ENCODE results near the gene GSE1.

The GSE1 gene

DNA sequence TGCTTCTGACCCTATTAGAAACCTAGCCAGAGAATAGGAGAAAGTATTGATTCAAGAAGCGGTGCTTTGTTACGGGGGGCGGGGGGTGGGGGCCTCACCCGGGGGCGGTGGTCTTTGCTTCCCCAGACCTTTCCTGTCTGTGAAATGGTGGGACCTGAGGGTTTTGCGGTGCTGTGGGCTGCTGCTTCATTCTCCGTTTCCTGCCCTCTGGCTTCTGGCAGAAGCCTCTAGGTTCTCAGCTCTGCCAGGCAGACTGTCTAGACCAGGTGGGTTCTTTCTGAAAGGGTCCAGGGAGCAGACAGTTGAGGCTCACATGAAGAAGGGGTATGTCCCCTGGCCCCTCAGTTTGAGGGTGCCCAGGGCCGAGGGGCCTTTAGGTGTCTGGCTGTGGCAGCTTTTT, 14.0 kb downstream of the GSE1 start:
- TF ChIP-seq, protein P1, sequence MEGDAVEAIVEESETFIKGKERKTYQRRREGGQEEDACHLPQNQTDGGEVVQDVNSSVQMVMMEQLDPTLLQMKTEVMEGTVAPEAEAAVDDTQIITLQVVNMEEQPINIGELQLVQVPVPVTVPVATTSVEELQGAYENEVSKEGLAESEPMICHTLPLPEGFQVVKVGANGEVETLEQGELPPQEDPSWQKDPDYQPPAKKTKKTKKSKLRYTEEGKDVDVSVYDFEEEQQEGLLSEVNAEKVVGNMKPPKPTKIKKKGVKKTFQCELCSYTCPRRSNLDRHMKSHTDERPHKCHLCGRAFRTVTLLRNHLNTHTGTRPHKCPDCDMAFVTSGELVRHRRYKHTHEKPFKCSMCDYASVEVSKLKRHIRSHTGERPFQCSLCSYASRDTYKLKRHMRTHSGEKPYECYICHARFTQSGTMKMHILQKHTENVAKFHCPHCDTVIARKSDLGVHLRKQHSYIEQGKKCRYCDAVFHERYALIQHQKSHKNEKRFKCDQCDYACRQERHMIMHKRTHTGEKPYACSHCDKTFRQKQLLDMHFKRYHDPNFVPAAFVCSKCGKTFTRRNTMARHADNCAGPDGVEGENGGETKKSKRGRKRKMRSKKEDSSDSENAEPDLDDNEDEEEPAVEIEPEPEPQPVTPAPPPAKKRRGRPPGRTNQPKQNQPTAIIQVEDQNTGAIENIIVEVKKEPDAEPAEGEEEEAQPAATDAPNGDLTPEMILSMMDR (conservative IDR thresholded peaks at IDR 0.05; ENCODE audit: low read depth, low read length), result no peak
- no peak overlapping the region for H3K4me3 ChIP-seq (ENCODE audit: low read length)
- DNase-seq (ENCODE audit: low read depth), result no peak

DNA sequence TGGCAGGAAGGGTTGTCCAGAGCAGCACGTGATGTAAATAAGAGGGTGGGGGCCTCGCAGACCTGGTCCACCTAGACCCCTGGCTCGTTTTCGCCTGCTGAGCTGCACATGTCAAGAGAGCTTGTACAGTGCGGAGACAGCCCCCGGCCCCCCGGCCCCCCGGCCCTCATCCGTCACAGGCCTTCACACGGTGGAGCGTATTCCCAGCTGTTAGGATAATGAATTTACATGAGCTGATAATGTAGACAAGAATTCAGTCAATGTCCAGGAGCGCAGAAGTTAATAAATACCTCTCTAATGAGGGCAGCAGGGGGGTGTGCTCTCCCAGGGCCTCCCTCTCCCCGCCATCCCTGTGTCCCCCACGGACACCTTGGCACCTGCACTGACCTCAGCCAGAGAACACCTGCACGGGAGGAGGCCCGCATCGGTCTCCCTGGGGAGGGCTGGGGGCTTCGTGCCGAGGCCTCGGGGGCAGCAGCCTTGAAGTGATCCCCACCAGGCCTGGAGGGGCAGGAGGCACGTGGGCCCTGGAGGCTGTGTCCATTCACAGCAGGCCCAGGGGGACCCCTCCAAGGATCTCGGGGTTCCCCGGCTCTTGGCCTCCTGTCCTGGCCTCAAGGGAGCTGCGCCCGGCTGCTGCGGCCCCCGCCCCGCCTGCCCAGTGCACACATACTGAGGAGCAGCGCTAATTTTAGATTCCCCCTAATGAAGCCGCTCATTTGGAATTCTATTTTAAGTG, 14.6 kb downstream of the GSE1 start:
- no peak for DNase-seq (ENCODE audit: low read depth)
- TF ChIP-seq, protein P1 (conservative IDR thresholded peaks at IDR 0.05; ENCODE audit: low read depth, low read length), result no peak
- no peak overlapping the region for H3K4me3 ChIP-seq (ENCODE audit: low read length)

DNA sequence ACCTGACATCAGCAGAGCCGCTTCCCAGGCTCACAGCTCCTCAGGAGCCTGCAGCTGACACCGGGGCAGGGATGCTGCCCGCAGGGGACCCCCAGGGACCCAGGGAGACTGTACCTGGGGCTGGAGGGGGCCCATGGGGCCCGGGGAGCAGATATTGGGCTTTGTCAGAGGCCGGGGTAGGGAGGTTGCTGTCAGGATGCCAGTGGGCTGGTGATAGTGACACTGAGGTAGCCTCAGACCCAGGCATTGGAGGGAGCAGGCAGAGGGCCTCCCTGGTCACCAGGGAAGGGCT, 15.1 kb downstream of the GSE1 start:
- no peak for DNase-seq (ENCODE audit: low read depth)
- no peak overlapping the region for H3K4me3 ChIP-seq (ENCODE audit: low read length)
- TF ChIP-seq, protein P1 (conservative IDR thresholded peaks at IDR 0.05; ENCODE audit: low read depth, low read length), result no peak

DNA sequence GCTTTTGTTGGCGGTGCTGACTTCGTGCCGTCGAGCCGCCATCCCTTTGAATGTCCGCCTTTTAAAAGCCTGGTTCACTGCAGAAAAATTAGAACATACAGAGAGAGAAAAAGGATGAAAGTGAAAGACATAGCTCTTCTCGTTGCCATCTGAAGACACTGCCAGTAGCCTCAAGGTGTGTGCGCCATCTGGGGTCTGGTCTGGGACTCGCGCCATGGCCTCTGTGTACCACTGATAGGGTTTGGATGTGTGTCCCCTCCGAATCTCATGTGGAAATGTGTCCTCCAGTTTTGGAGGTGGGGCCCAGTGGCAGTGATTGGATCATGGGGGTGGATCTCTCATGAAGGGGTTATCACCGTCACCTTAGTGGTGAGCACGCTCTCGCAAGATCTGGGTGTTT, 15.5 kb downstream of the GSE1 start:
- no peak overlapping the region for H3K4me3 ChIP-seq (ENCODE audit: low read length)
- DNase-seq (ENCODE audit: low read depth), result no peak
- TF ChIP-seq, protein P1 (conservative IDR thresholded peaks at IDR 0.05; ENCODE audit: low read depth, low read length), result no peak

DNA sequence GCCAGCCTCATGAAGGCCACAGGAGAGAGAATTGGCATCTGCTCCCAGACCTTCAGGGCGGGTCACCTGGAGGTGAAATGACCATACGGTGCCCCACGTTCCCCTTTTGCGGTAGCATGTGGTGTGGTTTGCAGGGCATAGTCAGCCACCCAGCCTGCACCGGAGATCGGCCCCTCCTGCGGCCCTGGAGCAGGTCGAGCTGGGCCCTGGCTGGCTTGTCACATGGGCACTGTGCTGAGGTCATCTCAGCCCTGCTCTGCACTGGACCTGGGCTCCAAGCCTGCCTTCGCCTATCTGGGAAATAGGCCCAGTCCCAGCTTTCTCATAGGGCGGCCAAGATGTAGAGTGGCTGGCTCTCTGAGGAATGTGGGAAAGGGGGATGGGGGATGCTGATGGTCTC, 16.2 kb downstream of the GSE1 start:
- DNase-seq (ENCODE audit: low read depth), result no peak
- H3K4me3 ChIP-seq (ENCODE audit: low read length), result no peak overlapping the region
- TF ChIP-seq, protein P1 (conservative IDR thresholded peaks at IDR 0.05; ENCODE audit: low read depth, low read length), result no peak

DNA sequence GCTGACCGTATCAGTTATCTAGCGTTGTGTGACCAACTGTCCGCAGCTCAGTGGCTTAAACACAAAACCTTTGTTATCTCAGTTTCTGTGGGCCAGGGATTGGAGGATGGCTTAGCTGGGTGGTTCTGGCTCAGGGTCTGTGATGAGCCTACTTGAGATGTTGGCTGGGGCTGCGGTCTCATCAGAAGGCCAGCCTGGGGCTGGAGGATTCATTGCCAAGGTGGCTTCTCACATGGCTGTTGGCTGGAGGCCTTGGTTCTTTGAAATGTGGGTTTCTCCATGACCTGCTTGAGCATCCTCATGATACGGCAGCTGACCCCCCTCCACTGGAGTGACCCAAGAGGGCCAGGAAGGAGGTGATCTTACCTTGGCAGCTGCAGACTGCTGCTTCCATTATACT, 16.7 kb downstream of the GSE1 start:
- H3K4me3 ChIP-seq (ENCODE audit: low read length), result no peak overlapping the region
- TF ChIP-seq, protein P1 (conservative IDR thresholded peaks at IDR 0.05; ENCODE audit: low read depth, low read length), result no peak
- no peak for DNase-seq (ENCODE audit: low read depth)

DNA sequence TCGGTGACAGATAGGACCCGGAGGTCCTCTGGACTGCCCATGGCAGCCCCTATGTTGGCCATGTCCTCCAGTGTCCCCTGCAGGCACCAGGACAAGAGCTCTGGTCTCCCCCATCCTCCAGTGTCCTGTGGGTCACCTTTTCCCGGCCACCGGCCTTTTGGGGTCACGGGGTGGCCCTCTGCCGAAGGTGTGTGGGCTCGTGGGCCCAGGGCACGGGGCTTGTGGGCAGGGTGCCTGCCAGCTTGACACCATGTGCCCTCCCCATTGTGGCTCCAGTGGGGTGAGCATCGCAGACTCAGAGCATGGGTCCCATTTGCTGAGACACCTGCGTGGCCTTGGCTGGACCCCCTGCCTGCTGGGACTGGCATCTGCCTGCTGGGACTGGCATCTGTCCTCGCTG, 18.1 kb downstream of the GSE1 start:
- DNase-seq (ENCODE audit: low read depth), result no peak
- TF ChIP-seq, protein P1 (conservative IDR thresholded peaks at IDR 0.05; ENCODE audit: low read depth, low read length), result no peak
- H3K4me3 ChIP-seq (ENCODE audit: low read length), result no peak overlapping the region
